GM19025 (cell line): ENCODE results near the gene SPATA31E1.

Experiments used
- ATAC-seq: cut with Tn5 transposase; IDR thresholded peaks from one replicate; pipeline ENCODE4 v1.9.1; 2021; ENCODE audit warnings: mild to moderate bottlenecking, low read depth, moderate library complexity; ENCODE audit not compliant: unreplicated experiment

SPATA31E1 gene

GRCh38 chr9:87862536-87863268 lies 20.0 kb upstream of the SPATA31E1 start:
- no peak for ATAC-seq

DNA sequence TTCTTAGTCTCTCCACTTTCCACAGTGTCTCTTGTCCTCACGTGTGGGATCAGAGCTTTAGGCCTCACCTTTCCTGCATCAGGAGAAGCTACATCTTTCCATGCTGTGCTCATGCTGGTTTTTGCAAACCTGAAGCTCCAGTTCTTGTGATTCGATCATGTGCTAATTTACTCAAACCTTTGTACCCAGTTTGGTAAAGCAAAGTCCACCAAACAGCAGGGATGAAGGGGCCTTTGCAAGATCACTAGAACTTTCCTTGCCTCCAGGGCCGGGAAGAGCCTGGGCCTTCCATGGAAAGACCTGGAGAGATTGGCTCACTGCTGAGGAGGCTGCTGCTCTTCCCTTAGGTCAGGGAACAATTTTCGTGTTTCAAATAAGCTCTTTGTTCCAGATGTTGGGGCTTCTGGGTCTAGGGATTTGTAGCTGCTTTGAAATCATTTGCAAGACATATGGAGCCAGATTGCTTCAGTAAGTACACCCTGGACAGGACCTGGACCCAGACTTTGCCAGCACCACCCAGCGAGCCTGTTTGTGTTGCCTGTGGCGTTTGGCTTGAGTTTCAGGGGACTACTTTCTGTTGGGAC lies 18.7 kb upstream of the SPATA31E1 start:
- no peak for ATAC-seq

DNA sequence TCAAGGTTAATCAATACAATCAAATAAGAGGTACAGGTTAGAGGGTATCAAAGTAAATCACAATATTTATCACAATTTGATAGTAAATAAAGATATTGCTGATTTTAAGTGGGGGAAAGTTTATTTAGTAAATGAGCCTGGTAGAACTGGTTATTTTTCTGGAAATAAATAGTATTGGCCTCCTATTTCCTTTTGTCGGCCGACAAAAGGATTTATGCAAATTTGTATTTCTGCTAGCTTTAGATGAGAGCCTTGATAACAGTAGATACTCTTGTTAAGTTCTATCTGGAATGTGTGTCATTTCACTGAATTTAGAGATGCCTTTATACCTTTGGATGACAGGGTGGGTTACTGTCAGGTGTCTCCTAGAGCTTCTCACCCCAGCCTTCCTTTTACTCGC lies 17.8 kb upstream of the SPATA31E1 start:
- no peak for ATAC-seq

DNA sequence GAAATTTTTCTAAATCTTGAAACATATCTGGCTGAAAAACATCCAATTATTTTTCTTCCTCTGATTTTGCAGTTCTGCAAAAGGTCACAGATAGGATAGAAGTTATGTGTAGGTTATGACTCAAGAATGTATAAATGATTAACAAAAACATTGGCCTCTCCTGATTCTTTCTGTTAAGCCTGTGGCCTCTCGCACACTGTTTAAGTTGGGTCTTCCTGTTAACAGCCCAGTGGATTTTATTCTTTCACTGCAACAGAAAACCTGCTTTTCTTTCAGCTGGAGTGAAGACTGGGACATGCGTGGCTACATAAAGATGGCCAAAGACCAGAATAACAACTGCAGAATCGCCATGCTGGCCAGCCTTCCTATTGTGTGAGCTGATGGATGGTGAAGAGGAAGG lies 17.1 kb upstream of the SPATA31E1 start:
- ATAC-seq = no peak

DNA sequence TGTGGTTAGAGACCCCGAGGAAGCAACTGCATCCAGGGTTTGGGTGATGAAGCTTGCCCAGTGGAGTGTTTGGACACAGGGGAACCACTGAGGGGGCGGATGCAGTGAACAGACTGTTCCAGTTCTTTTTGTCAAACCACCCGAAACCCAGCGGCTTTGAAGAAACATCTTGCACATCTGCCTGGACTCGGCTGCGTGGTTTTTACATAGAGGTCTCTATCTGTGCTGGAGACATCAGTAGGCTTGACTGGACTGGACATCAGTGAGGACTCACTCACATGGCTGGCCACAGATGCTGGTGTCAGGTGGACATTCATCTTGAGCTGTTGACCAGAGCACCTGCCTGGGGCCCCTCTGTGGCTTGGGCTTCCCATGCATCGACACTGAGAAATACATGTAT lies 15.3 kb upstream of the SPATA31E1 start:
- ATAC-seq = no peak

DNA sequence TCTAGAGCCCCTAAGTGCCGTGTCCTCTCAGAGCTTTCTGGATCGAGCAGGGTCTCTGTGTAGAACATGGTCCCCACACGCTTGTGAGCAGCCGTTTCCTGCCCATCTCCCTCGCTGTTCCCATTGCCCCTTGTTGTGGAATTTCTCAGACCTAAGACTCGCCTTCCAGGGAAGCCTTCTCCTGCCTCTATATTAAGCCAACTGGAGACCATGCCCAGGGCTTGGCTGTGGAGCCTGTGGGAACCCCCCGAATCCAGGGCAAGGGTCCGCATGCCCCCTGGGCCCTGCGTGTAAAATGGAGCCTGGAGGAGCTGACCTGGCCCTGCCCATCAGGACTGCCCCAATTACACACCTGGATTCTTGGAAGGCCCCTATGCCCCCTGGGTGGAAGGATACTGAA lies 14.5 kb upstream of the SPATA31E1 start:
- no peak for ATAC-seq

DNA sequence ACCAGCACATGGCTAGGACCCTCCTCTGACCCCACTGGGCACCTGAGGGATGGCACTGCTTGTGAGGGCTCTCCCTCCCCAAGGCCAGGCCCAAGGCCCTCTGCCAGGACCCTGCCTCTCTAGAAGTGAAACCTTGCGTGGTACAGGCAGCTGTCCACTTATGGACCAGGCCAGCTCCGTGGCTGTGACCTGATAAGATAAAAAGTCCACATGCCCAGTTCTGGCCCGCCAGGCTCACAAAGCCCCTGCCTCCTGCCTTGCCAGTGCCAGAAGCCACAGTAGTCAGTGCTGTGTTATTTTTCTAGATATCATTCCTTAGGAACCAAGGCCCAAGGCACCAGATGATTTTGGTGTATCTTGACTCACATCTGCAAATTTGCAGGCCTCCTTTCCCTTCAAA lies 14.0 kb upstream of the SPATA31E1 start:
- no peak for ATAC-seq

DNA sequence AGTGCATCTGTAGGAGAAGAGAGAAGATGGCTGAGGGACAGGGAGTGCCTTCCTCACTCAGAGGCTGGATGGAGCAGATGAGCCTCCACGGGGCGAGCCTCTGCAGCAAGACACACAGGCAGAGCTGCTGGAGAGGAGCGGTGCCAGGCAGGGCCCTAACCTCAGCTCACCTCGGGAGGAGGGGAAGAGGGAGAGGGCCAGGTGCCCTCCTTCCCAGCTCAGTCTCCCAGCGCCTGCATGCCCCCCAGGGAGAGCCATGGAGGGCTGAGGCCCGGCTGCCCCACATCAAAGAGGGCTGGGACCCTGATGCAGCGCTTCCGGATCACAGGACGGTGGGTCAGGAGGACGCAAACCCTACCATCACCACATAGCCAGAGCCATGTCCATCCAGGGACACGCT lies 13.6 kb upstream of the SPATA31E1 start:
- ATAC-seq = no peak

DNA sequence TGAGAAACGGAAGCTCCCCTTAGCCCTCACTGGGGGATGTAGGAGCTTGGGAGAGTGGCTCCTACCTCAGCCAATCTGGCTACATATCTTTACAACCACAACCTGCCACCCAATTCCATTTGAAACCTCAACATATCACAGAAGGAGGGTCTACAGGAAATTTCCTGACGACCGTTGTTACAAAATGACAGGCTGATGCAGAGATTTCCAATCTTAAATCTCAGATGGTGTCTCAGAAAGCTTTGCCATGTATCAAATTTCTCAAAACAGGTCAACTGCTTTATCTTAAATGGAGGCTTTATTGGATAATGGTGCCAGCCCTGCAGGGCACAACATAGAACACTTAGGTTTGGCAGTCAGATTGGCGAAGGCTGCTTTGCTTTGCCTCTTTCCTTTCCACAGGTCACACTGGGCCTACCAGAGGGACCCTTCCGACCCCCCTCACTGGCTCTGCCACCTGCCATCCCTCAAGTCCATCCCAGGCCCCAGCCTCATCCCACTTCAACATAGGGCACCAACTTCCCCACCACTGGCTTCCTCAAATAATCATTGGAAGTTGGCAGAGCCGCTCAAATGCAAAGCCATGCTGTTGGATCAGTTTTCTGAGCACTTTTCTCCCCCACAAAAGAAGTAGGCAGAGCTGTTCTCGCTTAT lies 11.1 kb upstream of the SPATA31E1 start:
- no peak for ATAC-seq

DNA sequence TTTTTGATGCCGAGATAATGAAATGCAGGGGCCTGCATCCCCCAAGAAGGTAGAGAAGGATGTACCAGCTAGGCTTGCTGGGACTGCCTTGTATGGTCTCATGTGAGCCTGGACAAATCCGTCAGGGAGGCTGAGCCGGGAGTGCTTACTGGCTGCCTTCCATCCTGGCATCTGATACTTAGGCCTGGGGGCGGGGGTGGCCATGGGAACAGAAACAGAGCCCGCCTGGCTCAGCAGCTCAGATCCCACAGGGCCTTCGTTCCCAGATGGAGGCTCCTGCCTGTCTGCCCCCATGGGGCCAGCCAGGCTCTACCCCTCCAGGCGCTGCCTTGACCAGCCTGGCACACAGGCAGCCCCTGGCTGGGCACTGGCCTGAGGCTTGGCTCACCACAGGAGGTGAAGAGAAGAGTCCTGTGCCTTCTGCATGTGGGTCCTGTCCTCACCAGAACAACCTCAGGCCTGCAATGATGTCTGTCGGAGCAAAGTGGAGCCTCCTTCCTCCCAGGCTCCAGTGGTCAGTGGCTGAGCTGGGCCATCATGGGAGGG lies 10.5 kb upstream of the SPATA31E1 start:
- no peak for ATAC-seq

DNA sequence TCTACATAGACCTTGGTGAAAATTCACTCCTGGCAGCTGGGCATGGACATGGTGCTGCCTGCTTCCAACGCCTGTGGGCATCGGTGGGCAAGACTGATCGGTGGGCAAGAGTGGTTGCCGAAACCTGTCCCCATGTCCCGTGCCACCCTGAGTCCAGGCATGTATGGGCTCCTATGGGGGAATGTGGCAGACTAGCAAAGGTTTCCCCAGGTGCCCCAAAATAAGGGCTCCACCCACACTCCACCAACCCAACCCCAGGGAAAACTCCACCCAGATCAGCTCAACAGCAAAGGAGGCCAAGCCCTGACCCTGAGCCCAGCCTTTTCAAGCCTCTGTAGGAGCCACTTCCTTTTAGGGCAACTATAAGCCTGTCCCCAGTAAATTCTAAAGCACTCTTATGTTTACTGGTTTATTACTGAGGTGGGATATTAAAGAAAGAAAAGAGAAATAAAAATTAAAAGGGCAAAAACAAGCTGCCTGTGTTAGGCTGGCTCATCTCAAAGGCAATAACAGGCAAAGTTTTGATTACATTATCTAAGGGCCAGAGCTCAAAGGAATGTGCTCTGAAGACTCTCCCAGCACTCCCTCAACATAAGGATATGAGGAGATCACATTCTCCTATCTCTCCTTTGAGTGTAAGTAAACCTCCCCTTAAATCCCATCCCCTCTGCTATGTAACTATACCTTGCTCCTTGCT lies 8.9 kb upstream of the SPATA31E1 start:
- no peak for ATAC-seq

- no peak for ATAC-seq
Observed at GRCh38 chr9:87874304-87874623, 8.4 kb upstream of the SPATA31E1 start.

- ATAC-seq = no peak
Observed at GRCh38 chr9:87875060-87875459, 7.6 kb upstream of the SPATA31E1 start.

DNA sequence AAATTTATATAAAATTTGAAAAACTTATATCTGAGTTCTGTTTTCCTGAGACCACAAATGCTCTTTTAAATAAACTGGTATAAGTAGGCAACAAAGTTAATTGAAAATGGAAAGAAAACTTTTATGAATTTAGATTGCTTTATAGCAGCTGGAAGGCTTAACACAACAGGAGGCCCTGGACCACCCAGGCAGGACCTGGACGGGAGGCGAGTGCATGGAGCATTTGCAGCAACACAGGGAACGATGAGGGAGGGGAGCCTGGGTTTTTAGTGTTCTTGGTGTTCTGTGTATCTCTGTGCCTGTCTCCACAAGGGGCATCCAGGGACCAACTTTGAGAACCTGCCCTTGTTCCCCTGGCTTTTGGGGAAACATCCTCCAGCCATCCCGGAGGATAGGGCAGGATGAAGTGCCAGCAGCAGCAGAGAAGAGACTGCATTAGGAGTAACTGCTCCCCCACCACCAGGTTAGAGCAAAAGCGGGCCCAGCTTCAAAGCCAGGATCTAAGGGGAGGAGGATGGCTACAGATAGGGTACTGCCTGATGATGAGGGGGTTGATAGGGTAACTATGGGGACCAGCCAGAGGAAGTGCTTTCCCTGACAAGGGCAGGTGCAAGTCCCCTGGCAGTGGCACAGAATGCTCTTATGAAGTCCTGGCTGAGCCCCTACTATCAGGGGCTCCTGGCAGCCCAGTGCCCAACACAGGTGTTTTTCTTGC lies 6.7 kb upstream of the SPATA31E1 start:
- no peak for ATAC-seq

- ATAC-seq = no peak
Observed at GRCh38 chr9:87876708-87877107, 6.0 kb upstream of the SPATA31E1 start.

DNA sequence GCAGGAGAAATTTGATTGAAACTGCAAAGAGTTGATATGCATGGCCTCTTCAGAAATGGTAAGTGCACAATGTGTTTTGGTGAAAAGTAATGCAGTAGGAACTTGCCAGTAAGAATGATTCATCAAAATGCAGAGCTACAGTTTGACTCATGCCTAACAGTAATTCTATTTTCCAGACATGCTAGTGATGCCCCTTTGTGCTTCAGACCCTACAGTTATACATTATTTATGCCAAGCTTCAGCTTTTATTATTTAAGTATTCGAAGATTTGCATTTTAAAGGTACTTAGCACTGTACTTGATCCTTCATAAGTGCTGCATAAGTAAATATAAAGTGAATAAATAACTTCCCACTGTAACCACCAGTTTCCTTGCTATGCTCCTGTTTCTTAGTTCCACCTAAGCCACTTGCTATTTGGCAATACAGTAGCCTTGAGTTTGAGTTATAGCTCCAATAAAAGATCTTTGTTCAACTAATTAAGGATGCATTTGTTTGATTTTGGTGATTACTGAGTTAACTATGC lies 3.6 kb upstream of the SPATA31E1 start:
- no peak for ATAC-seq

- no peak for ATAC-seq
Observed at GRCh38 chr9:87880116-87880515, 2.6 kb upstream of the SPATA31E1 start.

DNA sequence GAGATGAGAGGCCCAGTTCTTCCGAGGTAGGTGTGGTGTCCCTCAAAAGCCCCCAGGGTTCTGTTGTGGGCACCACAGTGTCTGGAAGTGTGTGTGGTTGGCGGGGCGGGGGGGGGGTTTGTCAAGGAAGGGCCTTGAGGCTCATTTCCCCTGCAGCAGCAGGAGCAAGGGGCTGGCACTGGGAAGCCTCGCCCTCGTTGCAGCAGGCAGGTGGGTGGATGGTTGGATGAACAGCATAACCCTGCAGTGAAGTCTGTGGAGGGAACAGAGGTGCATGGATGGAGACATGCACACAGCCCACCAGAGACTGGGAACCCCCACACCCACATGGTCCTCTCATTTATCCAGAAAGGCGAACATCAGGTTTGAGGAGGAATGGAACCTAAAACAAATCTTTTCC lies 2.0 kb upstream of the SPATA31E1 start:
- ATAC-seq = no peak

DNA sequence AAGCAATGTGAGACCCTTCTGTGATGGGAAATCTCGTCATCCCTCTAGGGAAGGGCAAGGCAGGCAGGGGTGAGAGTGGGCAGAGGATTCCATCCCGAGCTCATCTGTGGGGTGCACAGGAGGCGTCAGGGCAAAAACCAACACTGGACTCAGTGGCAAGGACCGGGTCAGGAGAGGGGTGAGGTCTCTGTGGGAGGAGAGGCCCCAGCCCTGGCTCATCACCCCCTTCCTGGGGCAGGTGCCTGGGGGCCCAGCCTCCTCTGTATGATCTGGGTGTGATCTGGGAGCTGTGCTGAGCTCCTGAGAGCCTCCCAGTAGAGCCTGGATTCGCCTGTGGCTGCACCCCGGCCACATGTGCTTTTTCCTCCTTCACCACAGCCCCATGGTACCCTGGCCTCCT lies 597 bp downstream of the SPATA31E1 start:
- no peak for ATAC-seq

- no peak for ATAC-seq
Observed at GRCh38 chr9:87883990-87884389, 1.3 kb downstream of the SPATA31E1 start.
